Measurements from ENCODE around the gene MAP1A. TPM values are rescaled to one million over a fixed set of nuclear protein-coding genes. Genes with fewer than 3 reads are reported as not detected.

The MAP1A gene
- total RNA-seq, 1 donor from 2014 or later, result 1.7 TPM

DNA sequence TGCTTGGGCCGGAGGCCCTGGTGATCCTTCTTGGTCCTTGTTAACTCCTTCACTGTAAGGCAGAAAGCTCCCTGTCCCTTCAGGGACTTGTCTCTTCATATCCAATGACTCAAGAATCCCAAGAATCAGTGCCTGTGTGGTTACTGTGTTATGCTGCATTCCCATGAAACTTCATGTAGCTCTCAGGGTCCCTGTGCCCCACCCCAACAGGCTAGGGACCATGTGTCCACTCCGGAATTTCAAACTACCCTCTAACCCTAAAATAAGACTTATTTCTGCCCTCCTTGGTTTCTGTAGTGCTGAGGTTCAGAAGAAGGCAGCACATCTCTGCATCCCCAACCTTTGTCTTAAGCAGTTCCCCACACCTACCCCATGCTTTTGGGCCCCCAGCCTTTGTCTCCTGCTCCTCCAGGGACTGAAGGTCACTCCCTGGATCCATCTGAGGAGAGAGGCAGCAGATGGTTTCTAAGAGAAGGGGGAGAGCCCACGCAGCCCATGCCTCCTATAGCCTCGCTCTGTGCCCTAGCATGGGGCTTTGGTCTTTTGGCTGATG lies 531 bp upstream of the MAP1A start:
- TF ChIP-seq CTCF (conservative IDR thresholded peaks at IDR 0.05; ENCODE audit: low read depth, low read length), result no peak
- H3K4me3 ChIP-seq (ENCODE audit: low read depth, low read length), result no peak overlapping the region

GRCh38 chr15:43518197-43518761 lies 871 bp downstream of the MAP1A start:
- peak overlapping the region; percentile 39 for H3K4me3 ChIP-seq (ENCODE audit: low read depth, low read length)
- no peak for TF ChIP-seq CTCF (conservative IDR thresholded peaks at IDR 0.05; ENCODE audit: low read depth, low read length)
- DNase-seq (ENCODE audit: low read depth), result no peak

More for the DNA sequence above, 531 bp upstream of the MAP1A start:
- DNase-seq (ENCODE audit: low read depth), result no peak

GRCh38 chr15:43519196-43519595 lies 1.8 kb downstream of the MAP1A start:
- TF ChIP-seq CTCF (conservative IDR thresholded peaks at IDR 0.05; ENCODE audit: low read depth, low read length), result no peak
- DNase-seq (ENCODE audit: low read depth), result no peak
- no peak overlapping the region for H3K4me3 ChIP-seq (ENCODE audit: low read depth, low read length)

DNA sequence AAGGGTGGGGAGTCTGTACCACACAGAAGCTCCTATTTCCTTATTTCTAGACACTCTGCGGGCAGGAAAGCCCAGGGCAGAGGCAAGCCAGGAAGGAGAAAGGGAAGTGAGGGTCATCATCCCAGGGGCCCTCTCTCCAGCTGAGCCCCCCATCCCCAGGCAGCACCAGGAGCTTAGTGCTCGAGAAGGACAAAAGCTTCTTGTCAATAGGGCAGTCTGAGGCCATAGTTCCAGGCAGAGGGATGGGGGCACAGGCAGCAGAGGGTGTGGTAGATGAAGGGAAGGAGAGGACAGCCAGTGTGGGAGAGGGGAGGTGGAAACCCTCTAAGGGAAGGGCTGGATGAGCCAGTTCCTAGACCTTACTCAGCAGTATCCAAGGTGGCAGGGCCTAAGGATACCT lies 2.7 kb downstream of the MAP1A start:
- no peak for TF ChIP-seq CTCF (conservative IDR thresholded peaks at IDR 0.05; ENCODE audit: low read depth, low read length)
- no peak overlapping the region for H3K4me3 ChIP-seq (ENCODE audit: low read depth, low read length)
- DNase-seq (ENCODE audit: low read depth), result no peak

DNA sequence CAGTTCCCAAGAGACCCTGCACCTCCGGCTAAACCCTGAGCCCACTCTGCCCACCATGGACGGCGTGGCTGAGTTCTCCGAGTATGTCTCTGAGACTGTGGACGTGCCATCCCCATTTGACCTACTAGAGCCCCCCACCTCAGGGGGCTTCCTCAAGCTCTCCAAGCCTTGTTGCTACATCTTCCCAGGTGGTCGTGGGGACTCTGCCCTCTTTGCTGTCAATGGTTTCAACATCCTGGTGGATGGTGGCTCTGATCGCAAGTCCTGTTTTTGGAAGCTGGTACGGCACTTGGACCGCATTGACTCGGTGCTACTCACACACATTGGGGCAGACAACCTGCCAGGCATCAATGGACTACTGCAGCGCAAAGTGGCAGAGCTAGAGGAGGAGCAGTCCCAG lies 4.0 kb downstream of the MAP1A start:
- DNase-seq (ENCODE audit: low read depth), result no peak

DNA sequence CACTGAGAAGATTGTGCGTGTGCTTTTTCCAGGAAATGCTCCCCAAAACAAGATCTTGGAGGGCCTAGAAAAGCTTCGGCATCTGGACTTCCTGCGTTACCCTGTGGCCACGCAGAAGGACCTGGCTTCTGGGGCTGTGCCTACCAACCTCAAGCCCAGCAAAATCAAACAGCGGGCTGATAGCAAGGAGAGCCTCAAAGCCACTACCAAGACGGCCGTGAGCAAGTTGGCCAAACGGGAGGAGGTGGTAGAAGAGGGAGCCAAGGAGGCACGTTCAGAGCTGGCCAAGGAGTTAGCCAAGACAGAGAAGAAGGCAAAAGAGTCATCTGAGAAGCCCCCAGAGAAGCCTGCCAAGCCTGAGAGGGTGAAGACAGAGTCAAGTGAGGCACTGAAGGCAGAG lies 4.8 kb downstream of the MAP1A start:
- no peak overlapping the region for H3K4me3 ChIP-seq (ENCODE audit: low read depth, low read length)
- no peak for TF ChIP-seq CTCF (conservative IDR thresholded peaks at IDR 0.05; ENCODE audit: low read depth, low read length)
- DNase-seq (ENCODE audit: low read depth), result no peak

More for the DNA sequence above, 4.0 kb downstream of the MAP1A start:
- no peak overlapping the region for H3K4me3 ChIP-seq (ENCODE audit: low read depth, low read length)
- no peak for TF ChIP-seq CTCF (conservative IDR thresholded peaks at IDR 0.05; ENCODE audit: low read depth, low read length)

DNA sequence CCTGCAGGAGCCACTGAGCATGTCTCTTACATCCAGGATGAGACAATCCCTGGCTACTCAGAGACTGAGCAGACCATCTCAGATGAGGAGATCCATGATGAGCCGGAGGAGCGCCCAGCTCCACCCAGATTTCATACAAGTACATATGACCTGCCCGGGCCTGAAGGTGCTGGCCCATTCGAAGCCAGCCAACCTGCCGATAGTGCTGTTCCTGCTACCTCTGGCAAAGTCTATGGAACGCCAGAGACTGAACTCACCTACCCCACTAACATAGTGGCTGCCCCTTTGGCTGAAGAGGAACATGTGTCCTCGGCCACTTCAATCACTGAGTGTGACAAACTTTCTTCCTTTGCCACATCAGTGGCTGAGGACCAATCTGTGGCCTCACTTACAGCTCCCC lies 6.2 kb downstream of the MAP1A start:
- no peak overlapping the region for H3K4me3 ChIP-seq (ENCODE audit: low read depth, low read length)
- DNase-seq (ENCODE audit: low read depth), result no peak
- no peak for TF ChIP-seq CTCF (conservative IDR thresholded peaks at IDR 0.05; ENCODE audit: low read depth, low read length)

All from epithelial cell of proximal tubule (primary cell).